Immature natural killer cell (primary cell): ENCODE data around the gene OSMR. TPM values are rescaled to one million over a fixed set of nuclear protein-coding genes. Genes with fewer than 3 reads are reported as not detected.

Experiments used
- DNase-seq, 3 donors: peaks; one replicate each; pipeline ENCODE4 v3.0.0; 2022; ENCODE audit warnings: mixed read lengths in 1 of 3
- H3K27ac Mint-ChIP-seq, 6 donors: one replicate each; pipeline ENCODE4 v1.8.0; 2020; ENCODE audit warnings: mixed read lengths in 6 of 6, mild to moderate bottlenecking in 5 of 6, inconsistent platforms in 4 of 6, moderate library complexity in 3 of 6
- H3K27me3 Mint-ChIP-seq, 3 donors: one replicate each; pipeline ENCODE4 v1.8.0; 2020 to 2021; ENCODE audit warnings: low read depth in 3 of 3, mild to moderate bottlenecking in 3 of 3, mixed read lengths in 3 of 3, moderate library complexity in 3 of 3, inconsistent platforms in 1 of 3
- H3K36me3 Mint-ChIP-seq, 3 donors: one replicate each; pipeline ENCODE4 v1.8.0; 2020; ENCODE audit warnings: mixed read lengths in 3 of 3, inconsistent platforms in 2 of 3, mild to moderate bottlenecking in 2 of 3
- H3K4me1 Mint-ChIP-seq, 2 donors: one replicate each; pipeline ENCODE4 v1.8.0; 2020; ENCODE audit warnings: inconsistent platforms in 2 of 2, mild to moderate bottlenecking in 2 of 2, mixed read lengths in 2 of 2, moderate library complexity in 1 of 2
- H3K4me3 Mint-ChIP-seq, 5 donors: one replicate each; pipeline ENCODE4 v1.8.0; 2020; ENCODE audit warnings: mild to moderate bottlenecking in 5 of 5, mixed read lengths in 5 of 5, inconsistent platforms in 3 of 5, moderate library complexity in 3 of 5
- H3K9me3 Mint-ChIP-seq, 6 donors: one replicate each; pipeline ENCODE4 v1.8.0; 2020; ENCODE audit warnings: mild to moderate bottlenecking in 6 of 6, mixed read lengths in 6 of 6, inconsistent platforms in 4 of 6, moderate library complexity in 3 of 6
- polyA plus RNA-seq, 3 donors: library from polyadenylated mRNA; unstranded; fragments of 300-500 nt; fragmentation: Illumina TruSeq; gene quantifications; one replicate each; pipeline ENCODE4 v1.2.3, GENCODE V29; 2021

Gene OSMR
- polyA plus RNA-seq, 3 donors from 2014 or later: 0.20 TPM; not detected in 2

DNA sequence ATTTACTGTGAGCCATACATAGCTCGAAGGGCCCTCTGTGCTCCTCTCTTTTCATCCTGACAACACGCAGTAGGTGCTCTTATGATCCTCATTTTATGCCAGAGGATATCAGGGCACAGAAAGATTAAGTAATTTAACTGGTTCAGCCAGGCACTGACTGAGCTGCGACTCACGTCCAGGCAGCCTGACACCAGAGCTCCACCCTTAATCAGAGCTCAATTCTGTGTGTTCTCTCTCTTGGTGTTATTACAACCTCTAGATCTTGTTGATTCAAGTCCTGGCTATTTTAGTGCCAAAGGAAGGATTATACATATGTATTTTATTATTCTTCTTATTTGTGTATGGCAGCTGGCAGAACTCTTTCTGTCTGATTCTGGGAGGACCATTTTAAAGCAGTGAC lies 59.7 kb downstream of the OSMR start:
- Mint-ChIP-seq H3K36me3 (no peaks in the 10 kb centered on the region), H3K27me3 (peaks cover 0 to 11% (median 2%) of the 10 kb centered on the region in 3 donors), H3K4me3 (no peak overlapping the region), H3K4me1 (no peaks in the 10 kb centered on the region), H3K27ac (no peak overlapping the region), H3K9me3 (peaks cover 3 to 13% (median 7%) of the 10 kb centered on the region in 6 donors)
- no peak for DNase-seq

- Mint-ChIP-seq H3K27me3 (peaks cover 2 to 12% (median 3%) of the 10 kb centered on the region in 3 donors), H3K4me1 (no peaks in the 10 kb centered on the region), H3K36me3 (no peaks in the 10 kb centered on the region), H3K4me3 (no peak overlapping the region), H3K27ac (no peak overlapping the region), H3K9me3 (peaks cover 3 to 13% (median 7%) of the 10 kb centered on the region in 6 donors)
- no peak for DNase-seq
Measured at GRCh38 chr5:38906503-38906902, 60.7 kb downstream of the OSMR start.

- H3K36me3 Mint-ChIP-seq: no peaks in the 10 kb centered on the region
- peaks cover 0 to 13% (median 7%) of the 10 kb centered on the region in 6 donors for H3K9me3 Mint-ChIP-seq
- H3K27me3 Mint-ChIP-seq: peaks cover 3 to 32% (median 5%) of the 10 kb centered on the region in 3 donors
- H3K27ac Mint-ChIP-seq: no peak overlapping the region
- no peaks in the 10 kb centered on the region for H3K4me1 Mint-ChIP-seq
- no peak overlapping the region for H3K4me3 Mint-ChIP-seq
- no peak for DNase-seq
Measured at GRCh38 chr5:38911933-38912332, 66.1 kb downstream of the OSMR start.

- peaks cover 0 to 13% (median 5%) of the 10 kb centered on the region in 6 donors for H3K9me3 Mint-ChIP-seq
- DNase-seq: no peak
- no peaks in the 10 kb centered on the region for H3K36me3 Mint-ChIP-seq
- H3K4me1 Mint-ChIP-seq: no peaks in the 10 kb centered on the region
- H3K27me3 Mint-ChIP-seq: peaks cover 2 to 31% (median 5%) of the 10 kb centered on the region in 3 donors
- H3K4me3 Mint-ChIP-seq: no peak overlapping the region
- H3K27ac Mint-ChIP-seq: no peak overlapping the region
Measured at GRCh38 chr5:38913714-38914113, 67.9 kb downstream of the OSMR start.

GRCh38 chr5:38916802-38917201 lies 71.0 kb downstream of the OSMR start:
- no peak for DNase-seq
- peaks cover 0 to 26% (median 5%) of the 10 kb centered on the region in 3 donors for H3K27me3 Mint-ChIP-seq
- no peaks in the 10 kb centered on the region for H3K9me3 Mint-ChIP-seq
- no peaks in the 10 kb centered on the region for H3K4me1 Mint-ChIP-seq
- no peak overlapping the region for H3K27ac Mint-ChIP-seq
- H3K4me3 Mint-ChIP-seq: no peak overlapping the region
- no peaks in the 10 kb centered on the region for H3K36me3 Mint-ChIP-seq

- no peak for DNase-seq
- Mint-ChIP-seq H3K4me1 (no peaks in the 10 kb centered on the region), H3K27me3 (peaks cover 4 to 17% (median 7%) of the 10 kb centered on the region in 3 donors), H3K36me3 (no peaks in the 10 kb centered on the region), H3K4me3 (no peak overlapping the region), H3K27ac (no peak overlapping the region), H3K9me3 (peaks cover 0 to 2% (median 0%) of the 10 kb centered on the region in 6 donors)
Measured at GRCh38 chr5:38921174-38921573, 75.4 kb downstream of the OSMR start.

- H3K4me1 Mint-ChIP-seq: no peaks in the 10 kb centered on the region
- H3K9me3 Mint-ChIP-seq: peaks cover 0 to 2% (median 0%) of the 10 kb centered on the region in 6 donors
- H3K27me3 Mint-ChIP-seq: peaks cover 5 to 19% (median 7%) of the 10 kb centered on the region in 3 donors
- no peak overlapping the region for H3K4me3 Mint-ChIP-seq
- no peak overlapping the region for H3K27ac Mint-ChIP-seq
- no peaks in the 10 kb centered on the region for H3K36me3 Mint-ChIP-seq
- peak; percentile 13 to 31 (median 20) for DNase-seq
Measured at GRCh38 chr5:38922199-38922598, 76.4 kb downstream of the OSMR start.

DNA sequence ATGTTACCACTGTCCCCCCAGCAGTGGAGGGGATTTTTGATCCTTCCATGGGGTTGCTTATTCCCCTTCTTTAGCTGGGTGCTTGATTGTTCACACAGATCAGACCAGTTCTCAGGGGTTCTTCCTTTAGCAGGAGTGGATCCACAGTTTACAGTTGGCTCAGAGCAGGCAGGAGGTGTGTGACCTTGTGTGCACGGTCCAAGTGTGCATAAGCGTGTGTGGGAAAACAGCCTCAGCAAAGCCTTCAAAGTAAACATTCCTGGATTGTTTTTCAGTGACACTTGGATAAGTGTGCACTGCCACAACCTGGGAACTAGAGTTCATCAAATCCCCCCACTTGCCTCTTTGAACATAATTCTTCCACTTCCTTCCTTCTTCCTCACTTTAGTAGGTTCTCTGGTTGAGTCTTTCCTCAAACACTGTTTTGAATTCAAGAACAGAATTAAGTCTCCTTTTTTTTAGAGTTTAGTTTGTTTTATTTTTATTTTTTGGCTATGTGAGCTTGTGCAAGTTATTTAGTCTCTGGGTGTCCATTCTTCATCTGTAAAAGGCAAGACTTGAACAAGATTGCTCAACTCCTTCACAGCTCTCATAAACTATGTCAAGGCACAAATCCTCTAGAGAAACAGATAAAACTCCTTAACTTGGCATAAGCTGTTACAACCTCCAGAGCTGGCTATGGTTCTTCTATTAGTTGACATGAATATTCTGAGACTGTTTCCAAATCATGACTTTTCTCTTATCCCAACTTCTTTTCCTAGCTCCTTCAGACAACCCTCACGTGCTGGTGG lies 78.0 kb downstream of the OSMR start:
- Mint-ChIP-seq H3K36me3 (no peaks in the 10 kb centered on the region), H3K4me1 (no peaks in the 10 kb centered on the region), H3K27me3 (peaks cover 5 to 16% (median 7%) of the 10 kb centered on the region in 3 donors), H3K4me3 (no peak overlapping the region), H3K9me3 (peaks cover 0 to 4% (median 0%) of the 10 kb centered on the region in 6 donors), H3K27ac (no peak overlapping the region)
- no peak for DNase-seq

GRCh38 chr5:38925154-38925925 lies 79.5 kb downstream of the OSMR start:
- peaks cover 4 to 13% (median 5%) of the 10 kb centered on the region in 3 donors for H3K27me3 Mint-ChIP-seq
- peaks cover 0 to 4% (median 0%) of the 10 kb centered on the region in 6 donors for H3K9me3 Mint-ChIP-seq
- H3K36me3 Mint-ChIP-seq: no peaks in the 10 kb centered on the region
- H3K27ac Mint-ChIP-seq: no peak overlapping the region
- no peak for DNase-seq
- H3K4me1 Mint-ChIP-seq: no peaks in the 10 kb centered on the region
- H3K4me3 Mint-ChIP-seq: no peak overlapping the region

- Mint-ChIP-seq H3K36me3 (no peaks in the 10 kb centered on the region), H3K9me3 (peaks cover 0 to 4% (median 0%) of the 10 kb centered on the region in 6 donors), H3K4me1 (no peaks in the 10 kb centered on the region), H3K27me3 (peaks cover 4 to 13% (median 6%) of the 10 kb centered on the region in 3 donors), H3K4me3 (no peak overlapping the region), H3K27ac (no peak overlapping the region)
- no peak for DNase-seq
Measured at GRCh38 chr5:38926121-38926520, 80.3 kb downstream of the OSMR start.

DNA sequence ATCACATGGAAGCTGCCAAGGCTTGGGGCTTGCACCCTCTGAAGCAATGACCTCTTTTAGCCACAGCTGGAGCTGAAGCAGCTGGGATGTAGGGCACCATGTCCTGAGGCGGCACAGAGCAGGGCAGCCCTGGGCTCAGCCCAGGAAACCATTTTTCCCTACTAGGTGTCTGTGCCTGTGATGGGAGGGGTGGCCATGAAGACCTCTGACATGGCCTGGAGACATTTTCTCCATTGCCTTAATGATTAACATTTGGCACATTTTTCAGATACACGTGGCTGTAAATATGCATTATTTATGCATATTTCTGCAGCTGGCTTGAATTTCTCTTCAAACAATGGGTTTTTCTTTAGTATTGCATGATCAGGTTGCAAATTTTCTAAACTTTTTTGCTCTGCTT lies 81.7 kb downstream of the OSMR start:
- Mint-ChIP-seq H3K36me3 (no peaks in the 10 kb centered on the region), H3K27ac (no peak overlapping the region), H3K4me1 (no peaks in the 10 kb centered on the region), H3K27me3 (peaks cover 2 to 10% (median 6%) of the 10 kb centered on the region in 3 donors), H3K9me3 (peaks cover 0 to 2% (median 0%) of the 10 kb centered on the region in 6 donors), H3K4me3 (no peak overlapping the region)
- DNase-seq: no peak

- Mint-ChIP-seq H3K36me3 (no peaks in the 10 kb centered on the region), H3K27ac (no peak overlapping the region), H3K4me3 (no peak overlapping the region), H3K27me3 (peaks cover 0 to 7% (median 6%) of the 10 kb centered on the region in 3 donors), H3K4me1 (no peaks in the 10 kb centered on the region), H3K9me3 (peaks cover 0 to 2% (median 0%) of the 10 kb centered on the region in 6 donors)
- DNase-seq: no peak
Measured at GRCh38 chr5:38929838-38930237, 84.0 kb downstream of the OSMR start.

- Mint-ChIP-seq H3K27ac (no peak overlapping the region), H3K4me3 (no peak overlapping the region), H3K36me3 (peaks cover 0 to 5% (median 4%) of the 10 kb centered on the region in 3 donors), H3K4me1 (no peaks in the 10 kb centered on the region), H3K27me3 (peaks cover 0 to 3% (median 2%) of the 10 kb centered on the region in 3 donors), H3K9me3 (peaks cover 0 to 2% (median 0%) of the 10 kb centered on the region in 6 donors)
- DNase-seq: no peak
Measured at GRCh38 chr5:38931731-38932130, 85.9 kb downstream of the OSMR start.

DNA sequence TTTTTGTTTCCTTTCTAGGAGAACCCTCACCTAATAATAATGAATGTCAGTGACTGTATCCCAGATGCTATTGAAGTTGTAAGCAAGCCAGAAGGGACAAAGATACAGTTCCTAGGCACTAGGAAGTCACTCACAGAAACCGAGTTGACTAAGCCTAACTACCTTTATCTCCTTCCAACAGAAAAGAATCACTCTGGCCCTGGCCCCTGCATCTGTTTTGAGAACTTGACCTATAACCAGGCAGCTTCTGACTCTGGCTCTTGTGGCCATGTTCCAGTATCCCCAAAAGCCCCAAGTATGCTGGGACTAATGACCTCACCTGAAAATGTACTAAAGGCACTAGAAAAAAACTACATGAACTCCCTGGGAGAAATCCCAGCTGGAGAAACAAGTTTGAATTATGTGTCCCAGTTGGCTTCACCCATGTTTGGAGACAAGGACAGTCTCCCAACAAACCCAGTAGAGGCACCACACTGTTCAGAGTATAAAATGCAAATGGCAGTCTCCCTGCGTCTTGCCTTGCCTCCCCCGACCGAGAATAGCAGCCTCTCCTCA lies 87.1 kb downstream of the OSMR start:
- DNase-seq: no peak
- Mint-ChIP-seq H3K4me1 (no peaks in the 10 kb centered on the region), H3K27me3 (peaks cover 0 to 3% (median 2%) of the 10 kb centered on the region in 3 donors), H3K36me3 (peaks cover 3 to 8% (median 4%) of the 10 kb centered on the region in 3 donors), H3K9me3 (peaks cover 0 to 2% (median 0%) of the 10 kb centered on the region in 6 donors), H3K27ac (no peak overlapping the region), H3K4me3 (no peak overlapping the region)
